Measurements from ENCODE around the gene UNC13C. TPM values are rescaled to one million over a fixed set of nuclear protein-coding genes. Genes with fewer than 3 reads are reported as not detected.

UNC13C gene
- total RNA-seq, 2 experiments from 2014 or later: not detected

GRCh38 chr15:54208786-54209185, 230.5 kb downstream of the UNC13C start:
- Mint-ChIP-seq H3K4me1 (no peaks in the 10 kb centered on the region), H3K27ac (no peak overlapping the region), H3K27me3 (no peaks in the 10 kb centered on the region), H3K4me3 (no peak overlapping the region), H3K9me3 (peaks cover 3% of the 10 kb centered on the region), H3K36me3 (ENCODE audit: low read depth) (no peaks in the 10 kb centered on the region)
- ChIA-PET CTCF (no interaction called here), POLR2A (no interaction called here)
- no peak for DNase-seq

GRCh38 chr15:54212635-54213034, 234.4 kb downstream of the UNC13C start:
- ChIA-PET CTCF (no interaction called here), POLR2A (no interaction called here)
- Mint-ChIP-seq H3K27me3 (no peaks in the 10 kb centered on the region), H3K4me3 (no peak overlapping the region), H3K9me3 (peaks cover 3% of the 10 kb centered on the region), H3K4me1 (no peaks in the 10 kb centered on the region), H3K27ac (no peak overlapping the region), H3K36me3 (ENCODE audit: low read depth) (no peaks in the 10 kb centered on the region)
- no peak for DNase-seq

DNA sequence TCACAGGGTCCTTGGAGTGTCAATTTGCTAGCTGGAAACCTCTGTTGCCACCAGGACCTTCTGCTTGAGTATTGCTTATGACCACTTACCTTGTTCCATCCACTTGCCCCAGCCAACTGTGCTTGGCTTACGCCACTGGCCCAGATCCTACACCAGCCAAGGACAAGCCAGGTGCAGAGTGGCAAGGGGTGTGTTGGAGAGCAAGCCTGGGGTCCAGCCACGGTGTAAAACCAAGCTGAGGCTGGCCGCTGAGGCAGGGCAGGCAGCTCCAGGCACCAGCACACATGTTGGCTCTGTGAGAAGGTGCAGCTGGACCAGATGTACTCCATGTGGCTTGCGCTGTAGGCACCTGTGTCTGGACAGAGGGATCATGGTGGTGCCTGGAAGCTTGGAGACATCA, 248.2 kb downstream of the UNC13C start:
- Mint-ChIP-seq H3K27me3 (no peaks in the 10 kb centered on the region), H3K27ac (no peak overlapping the region), H3K36me3 (ENCODE audit: low read depth) (no peaks in the 10 kb centered on the region), H3K4me1 (no peaks in the 10 kb centered on the region), H3K9me3 (peaks cover 15% of the 10 kb centered on the region), H3K4me3 (no peak overlapping the region)
- no peak for DNase-seq
- POLR2A ChIA-PET: no interaction called here
- CTCF ChIA-PET: no interaction called here

- H3K9me3 Mint-ChIP-seq: peaks cover 12% of the 10 kb centered on the region
- no peaks in the 10 kb centered on the region for H3K36me3 Mint-ChIP-seq (ENCODE audit: low read depth)
- H3K27me3 Mint-ChIP-seq: no peaks in the 10 kb centered on the region
- H3K4me3 Mint-ChIP-seq: no peak overlapping the region
- POLR2A ChIA-PET: no interaction called here
- DNase-seq: no peak
- H3K27ac Mint-ChIP-seq: no peak overlapping the region
- H3K4me1 Mint-ChIP-seq: no peaks in the 10 kb centered on the region
- CTCF ChIA-PET: no interaction called here
Observed at GRCh38 chr15:54227569-54227968, 249.3 kb downstream of the UNC13C start.

DNA sequence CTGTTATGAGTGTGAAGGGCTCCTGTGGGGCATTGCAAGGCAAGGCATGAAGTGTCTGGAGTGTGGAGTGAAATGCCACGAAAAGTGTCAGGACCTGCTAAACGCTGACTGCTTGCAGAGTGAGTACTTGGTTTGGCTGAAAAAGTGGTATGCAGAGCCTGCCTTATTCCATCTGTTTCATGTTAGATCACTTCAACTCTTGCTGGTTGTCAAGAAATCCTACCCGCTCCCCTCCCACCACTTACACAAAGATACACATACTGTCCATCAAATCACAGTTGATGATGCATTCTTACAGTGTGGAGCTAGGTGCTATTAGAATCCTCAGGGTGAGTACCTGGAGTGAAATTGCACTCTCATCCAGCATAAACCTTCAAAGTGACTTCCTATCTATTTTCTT, 272.1 kb downstream of the UNC13C start:
- Mint-ChIP-seq H3K9me3 (no peaks in the 10 kb centered on the region), H3K4me3 (no peak overlapping the region), H3K27ac (no peak overlapping the region), H3K27me3 (no peaks in the 10 kb centered on the region), H3K36me3 (ENCODE audit: low read depth) (no peaks in the 10 kb centered on the region), H3K4me1 (no peaks in the 10 kb centered on the region)
- no peak for DNase-seq
- POLR2A ChIA-PET: no interaction called here
- CTCF ChIA-PET: no interaction called here

DNA sequence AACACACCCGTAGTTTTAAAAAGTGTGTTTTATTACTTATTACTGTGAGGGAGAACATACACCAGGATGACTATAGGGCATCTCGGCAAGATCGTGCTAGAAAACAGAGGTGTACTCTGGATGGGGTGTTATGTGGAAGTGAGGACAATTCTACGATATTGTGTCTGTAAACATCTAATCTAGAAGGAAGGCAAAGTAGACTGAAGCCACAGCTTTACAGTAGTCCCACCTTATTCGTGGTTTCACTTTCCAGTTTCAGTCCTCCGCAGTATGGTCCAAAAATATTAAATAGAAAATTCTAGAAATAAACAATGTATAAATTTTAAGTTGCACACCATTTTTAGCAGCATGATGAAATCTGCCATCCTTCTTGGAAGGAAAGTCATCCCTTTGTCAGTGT, 277.9 kb downstream of the UNC13C start:
- ChIA-PET POLR2A (no interaction called here), CTCF (no interaction called here)
- Mint-ChIP-seq H3K27ac (no peak overlapping the region), H3K4me3 (no peak overlapping the region), H3K27me3 (no peaks in the 10 kb centered on the region), H3K4me1 (no peaks in the 10 kb centered on the region), H3K9me3 (peaks cover 2% of the 10 kb centered on the region), H3K36me3 (ENCODE audit: low read depth) (no peaks in the 10 kb centered on the region)
- no peak for DNase-seq

- Mint-ChIP-seq H3K27ac (no peak overlapping the region), H3K4me3 (no peak overlapping the region), H3K9me3 (no peaks in the 10 kb centered on the region), H3K4me1 (no peaks in the 10 kb centered on the region), H3K27me3 (no peaks in the 10 kb centered on the region), H3K36me3 (ENCODE audit: low read depth) (no peaks in the 10 kb centered on the region)
- POLR2A ChIA-PET: no interaction called here
- DNase-seq: no peak
- CTCF ChIA-PET: no interaction called here
Observed at GRCh38 chr15:54273928-54274327, 295.7 kb downstream of the UNC13C start.

DNA sequence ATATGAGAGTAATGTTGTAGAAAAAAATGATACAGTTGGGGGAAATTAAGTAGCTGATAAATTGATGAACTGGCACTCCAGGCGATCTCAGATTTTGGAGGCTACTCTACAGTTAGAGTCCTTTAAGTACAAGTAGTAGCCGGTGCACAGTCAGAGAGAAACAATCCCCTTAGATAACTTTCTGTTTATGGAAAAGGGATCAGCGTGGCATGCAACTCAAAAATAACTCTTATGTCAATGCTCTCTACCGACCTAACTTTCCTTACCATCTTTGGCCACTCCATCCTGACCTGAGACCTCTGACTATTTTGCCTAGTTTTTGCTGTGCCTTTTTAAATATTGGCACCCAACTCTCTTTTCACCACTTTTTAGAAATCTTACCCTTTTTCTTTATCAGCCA, 299.6 kb downstream of the UNC13C start:
- Mint-ChIP-seq H3K4me1 (no peaks in the 10 kb centered on the region), H3K27ac (no peak overlapping the region), H3K4me3 (no peak overlapping the region), H3K36me3 (ENCODE audit: low read depth) (no peaks in the 10 kb centered on the region), H3K27me3 (no peaks in the 10 kb centered on the region), H3K9me3 (no peaks in the 10 kb centered on the region)
- ChIA-PET CTCF (no interaction called here), POLR2A (no interaction called here)
- DNase-seq: no peak

DNA sequence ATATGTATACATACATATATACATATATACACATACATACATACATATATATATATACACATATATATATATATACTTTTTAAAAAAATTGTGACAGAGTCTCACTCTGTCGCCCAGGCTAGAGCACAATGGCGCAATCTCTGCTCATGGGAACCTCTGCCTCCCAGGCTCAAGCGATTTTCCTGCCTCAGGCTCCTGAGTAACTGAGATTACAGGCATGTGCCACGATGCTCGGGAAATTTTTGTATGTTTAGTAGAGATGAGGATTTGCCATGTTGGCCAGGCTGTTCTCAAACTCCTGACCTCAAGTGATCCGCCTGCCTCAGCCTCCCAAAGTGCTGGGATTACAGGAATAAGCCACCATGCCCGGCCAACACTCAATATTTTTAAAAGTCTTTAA, 302.5 kb downstream of the UNC13C start:
- Mint-ChIP-seq H3K27me3 (no peaks in the 10 kb centered on the region), H3K27ac (no peak overlapping the region), H3K4me3 (no peak overlapping the region), H3K36me3 (ENCODE audit: low read depth) (no peaks in the 10 kb centered on the region), H3K9me3 (no peaks in the 10 kb centered on the region), H3K4me1 (no peaks in the 10 kb centered on the region)
- POLR2A ChIA-PET: no interaction called here
- DNase-seq: no peak
- CTCF ChIA-PET: no interaction called here

DNA sequence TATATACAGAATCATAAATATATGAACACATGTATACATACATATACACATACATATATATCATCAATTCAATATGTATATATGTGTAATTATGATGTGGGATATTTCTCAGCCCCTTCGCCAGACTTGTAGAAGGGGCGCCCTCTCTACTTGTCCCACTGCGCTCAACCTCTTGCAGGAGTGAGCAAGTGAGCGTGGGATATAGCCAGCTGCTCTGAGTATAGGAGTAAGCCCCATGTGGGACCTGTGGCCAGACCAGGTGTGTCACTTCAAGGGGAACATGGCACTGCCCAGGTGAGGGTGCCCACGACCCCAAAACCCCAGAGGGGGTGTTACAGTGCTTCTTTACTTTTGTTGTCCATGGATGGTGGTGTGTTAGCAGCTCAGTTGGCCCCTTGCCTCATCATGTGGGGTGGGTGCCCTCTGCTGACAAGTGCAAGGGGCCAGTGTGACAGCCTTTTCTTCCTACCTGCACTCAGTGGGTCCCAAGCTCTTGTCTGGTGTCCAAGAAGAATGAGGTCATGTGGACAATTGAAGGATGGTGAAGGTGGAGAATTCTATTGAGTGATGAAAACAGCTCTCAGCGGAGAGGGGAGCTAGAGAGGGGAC, 304.1 kb downstream of the UNC13C start:
- Mint-ChIP-seq H3K4me1 (no peaks in the 10 kb centered on the region), H3K36me3 (ENCODE audit: low read depth) (no peaks in the 10 kb centered on the region), H3K27me3 (no peaks in the 10 kb centered on the region), H3K4me3 (no peak overlapping the region), H3K27ac (no peak overlapping the region), H3K9me3 (no peaks in the 10 kb centered on the region)
- ChIA-PET CTCF (no interaction called here), POLR2A (no interaction called here)
- DNase-seq: no peak

- Mint-ChIP-seq H3K36me3 (ENCODE audit: low read depth) (no peaks in the 10 kb centered on the region), H3K4me1 (peaks cover 1% of the 10 kb centered on the region), H3K27ac (no peak overlapping the region), H3K9me3 (no peaks in the 10 kb centered on the region), H3K27me3 (no peaks in the 10 kb centered on the region), H3K4me3 (no peak overlapping the region)
- no peak for DNase-seq
- ChIA-PET POLR2A (no interaction called here), CTCF (no interaction called here)
Observed at GRCh38 chr15:54288049-54288448, 309.8 kb downstream of the UNC13C start.

DNA sequence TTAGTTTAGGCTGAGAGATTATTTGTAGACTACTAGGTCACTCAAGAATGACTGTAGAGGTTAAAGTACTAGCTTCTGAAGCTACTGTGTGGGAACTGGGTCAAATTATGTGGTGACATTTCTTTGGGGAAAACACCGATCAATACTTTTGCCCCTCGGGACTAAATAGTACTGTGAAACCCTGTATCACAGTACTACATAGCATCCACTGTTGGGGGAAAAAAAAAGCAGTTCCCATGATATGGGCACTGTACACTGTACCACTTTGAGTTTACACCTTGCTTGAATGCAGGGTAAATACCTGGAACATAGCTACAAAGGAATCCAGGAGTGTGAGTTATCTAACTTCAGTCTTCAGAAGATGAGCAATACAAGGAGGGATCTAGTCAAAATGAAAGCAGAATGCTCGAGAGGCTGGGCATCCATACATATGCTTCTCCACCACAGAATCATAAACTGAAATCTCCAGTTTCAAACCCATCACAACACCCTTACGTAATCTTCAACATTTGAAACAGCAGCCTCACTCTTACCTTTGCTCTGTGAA, 311.4 kb downstream of the UNC13C start:
- DNase-seq: no peak
- ChIA-PET POLR2A (no interaction called here), CTCF (no interaction called here)
- no peaks in the 10 kb centered on the region for H3K9me3 Mint-ChIP-seq
- peaks cover 1% of the 10 kb centered on the region for H3K4me1 Mint-ChIP-seq
- no peaks in the 10 kb centered on the region for H3K27me3 Mint-ChIP-seq
- no peaks in the 10 kb centered on the region for H3K36me3 Mint-ChIP-seq (ENCODE audit: low read depth)
- no peak overlapping the region for H3K4me3 Mint-ChIP-seq
- H3K27ac Mint-ChIP-seq: no peak overlapping the region

DNA sequence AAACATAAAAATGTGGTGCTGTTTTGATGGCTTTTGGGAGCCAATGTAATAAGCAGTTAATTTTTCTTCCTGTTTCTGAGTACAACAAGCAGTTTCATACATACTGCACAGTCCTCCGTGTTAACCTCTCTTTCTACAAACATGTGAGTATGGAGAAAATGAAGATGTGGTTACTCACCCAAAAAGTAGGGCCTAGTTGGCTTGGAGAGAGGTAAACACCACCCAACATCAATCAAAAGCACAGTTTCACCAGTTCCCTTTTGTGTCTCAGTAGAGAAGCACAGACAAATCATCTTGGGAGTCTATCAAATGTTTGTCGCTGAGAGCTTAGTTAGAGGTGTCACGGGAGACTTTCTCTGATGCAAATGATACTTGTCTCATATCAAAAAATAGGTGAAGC, 320.2 kb downstream of the UNC13C start:
- no peaks in the 10 kb centered on the region for H3K4me1 Mint-ChIP-seq
- no peaks in the 10 kb centered on the region for H3K27me3 Mint-ChIP-seq
- CTCF ChIA-PET: no interaction called here
- H3K9me3 Mint-ChIP-seq: no peaks in the 10 kb centered on the region
- POLR2A ChIA-PET: no interaction called here
- DNase-seq: no peak
- no peak overlapping the region for H3K27ac Mint-ChIP-seq
- H3K36me3 Mint-ChIP-seq (ENCODE audit: low read depth): no peaks in the 10 kb centered on the region
- no peak overlapping the region for H3K4me3 Mint-ChIP-seq

DNA sequence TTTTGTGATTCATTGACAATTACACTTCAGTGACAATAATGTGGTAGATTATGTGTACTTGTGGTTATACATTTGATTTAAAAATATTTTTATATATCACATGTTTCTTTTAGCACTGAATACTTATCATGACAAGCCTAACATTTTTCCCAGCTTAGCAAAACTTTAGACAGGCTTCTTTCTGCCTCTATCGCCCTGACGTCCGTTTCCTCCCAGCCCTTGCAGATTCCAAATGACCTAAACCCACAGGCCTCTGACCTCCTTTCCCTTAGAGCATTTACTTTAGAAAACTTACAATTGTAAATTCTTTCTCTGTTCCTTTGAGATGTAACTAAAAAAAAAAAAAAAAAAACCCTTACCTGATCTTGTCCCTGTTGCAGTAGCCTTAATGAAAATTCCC, 326.1 kb downstream of the UNC13C start:
- DNase-seq: no peak
- Mint-ChIP-seq H3K27me3 (no peaks in the 10 kb centered on the region), H3K36me3 (ENCODE audit: low read depth) (no peaks in the 10 kb centered on the region), H3K4me1 (no peaks in the 10 kb centered on the region), H3K9me3 (no peaks in the 10 kb centered on the region), H3K4me3 (no peak overlapping the region), H3K27ac (no peak overlapping the region)
- ChIA-PET CTCF (no interaction called here), POLR2A (no interaction called here)

DNA sequence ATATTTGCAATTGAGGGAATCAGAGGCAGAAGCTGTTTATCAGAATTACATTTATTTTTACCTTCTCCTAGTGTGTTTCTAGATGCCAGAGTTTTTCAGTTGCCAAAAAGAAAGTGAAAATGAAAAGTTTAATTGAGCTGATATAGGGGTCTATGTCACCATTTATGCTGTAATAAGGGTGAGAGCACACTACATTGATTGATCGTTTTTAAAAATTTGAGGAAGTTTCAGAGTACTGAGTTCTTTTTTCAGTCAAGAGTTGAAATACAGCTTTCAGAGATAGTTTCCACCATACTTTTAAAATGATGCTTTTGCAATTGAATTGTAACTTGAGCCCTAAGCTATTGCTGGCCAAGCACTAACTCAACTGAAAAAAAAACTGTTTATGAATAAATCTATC, 326.9 kb downstream of the UNC13C start:
- H3K27ac Mint-ChIP-seq: no peak overlapping the region
- H3K9me3 Mint-ChIP-seq: no peaks in the 10 kb centered on the region
- H3K4me1 Mint-ChIP-seq: no peaks in the 10 kb centered on the region
- ChIA-PET CTCF (no interaction called here), POLR2A (no interaction called here)
- no peak overlapping the region for H3K4me3 Mint-ChIP-seq
- H3K27me3 Mint-ChIP-seq: no peaks in the 10 kb centered on the region
- no peak for DNase-seq
- H3K36me3 Mint-ChIP-seq (ENCODE audit: low read depth): no peaks in the 10 kb centered on the region

All from activated CD4-positive, alpha-beta memory T cell treated with anti-CD3 and anti-CD28 coated beads, Interleukin-2, amount 10 ng/mL, durations not matched to agents 7 days and 5 days (primary cell).